Colonic mucosa (tissue), 4 donors: ENCODE results near the gene COQ8A. TPM values are rescaled to one million over a fixed set of nuclear protein-coding genes. Genes with fewer than 3 reads are reported as not detected.

Source experiments
- DNase-seq: peaks from one replicate; pipeline ENCODE4 v3.0.0-alpha.2; 2020
- H3K27ac ChIP-seq: fragments of 200-600 bp; one replicate; pipeline ENCODE4 v1.8.0; 2021
- H3K27me3 ChIP-seq: fragments of 200-600 bp; one replicate; pipeline ENCODE4 v1.8.0; 2021
- H3K36me3 ChIP-seq: fragments of 200-600 bp; one replicate; pipeline ENCODE4 v1.8.0; 2021
- H3K4me1 ChIP-seq: fragments of 200-600 bp; one replicate; pipeline ENCODE4 v1.8.0; 2021; ENCODE audit warnings: mild to moderate bottlenecking
- H3K4me3 ChIP-seq: fragments of 200-600 bp; one replicate; pipeline ENCODE4 v1.8.0; 2021
- H3K9ac ChIP-seq, 2 donors: one replicate each; pipeline ENCODE4 v1.7.0; 2013; ENCODE audit warnings: control low read depth in 2 of 2, low read depth in 2 of 2, low read length in 2 of 2
- H3K9me3 ChIP-seq: fragments of 200-600 bp; one replicate; pipeline ENCODE4 v1.8.0; 2021
- CTCF ChIP-seq: fragments of 200-600 bp; IDR thresholded peaks from one replicate; pipeline ENCODE4 v1.8.0; 2022; ENCODE audit warnings: antibody characterized with exemption, mild to moderate bottlenecking
- intact Hi-C: fragments of 100-400 bp; cut with DNase I; formaldehyde crosslinking; loops from one replicate; pipeline ENCODE4 v1.14.1; 2022
- total RNA-seq, 2 donors: library from RNA; stranded (reverse); fragmentation: NEBNext Ultra II Directional in 1 of 2; extraction: Animal tissue kit (Norgen Biotek cat#: 25700) in 1 of 2; gene quantifications; one replicate each; pipeline ENCODE4 v1.2.1, GENCODE V29; 2021
- donor health status: healthy.
- donor health status: DM: no; HTN: no; CAD: no.
- donor health status: DM: no; HTN: no; CAD: no.

Gene COQ8A
- total RNA-seq, 2 donors from 2014 or later: 56.3 to 58.1 TPM

GRCh38 chr1:227033880-227034279 is 93.8 kb downstream of the COQ8A start:
- DNase-seq: no peak
- no peak for TF ChIP-seq CTCF
- H3K4me3 ChIP-seq: no peak overlapping the region
- no peak overlapping the region for H3K9ac ChIP-seq
- no peaks in the 10 kb centered on the region for H3K4me1 ChIP-seq
- no peak overlapping the region for H3K27ac ChIP-seq
- no peaks in the 10 kb centered on the region for H3K27me3 ChIP-seq
- intact Hi-C loops: no loop called here
- H3K36me3 ChIP-seq: no peaks in the 10 kb centered on the region
- no peaks in the 10 kb centered on the region for H3K9me3 ChIP-seq

- intact Hi-C loops: no loop called here
- Histone ChIP-seq H3K27ac (no peak overlapping the region), H3K9me3 (no peaks in the 10 kb centered on the region), H3K4me3 (no peak overlapping the region), H3K36me3 (no peaks in the 10 kb centered on the region), H3K4me1 (no peaks in the 10 kb centered on the region), H3K27me3 (no peaks in the 10 kb centered on the region), H3K9ac (no peak overlapping the region)
- DNase-seq: no peak
- TF ChIP-seq CTCF: no peak
Observed at GRCh38 chr1:227035316-227035715, 95.2 kb downstream of the COQ8A start.

- DNase-seq: no peak
- Histone ChIP-seq H3K36me3 (no peaks in the 10 kb centered on the region), H3K9me3 (no peaks in the 10 kb centered on the region)
Observed at GRCh38 chr1:227037121-227037520, 97.0 kb downstream of the COQ8A start.

More at GRCh38 chr1:227037121-227037520, 97.0 kb downstream of the COQ8A start:
- TF ChIP-seq CTCF: no peak
- H3K4me3 ChIP-seq: no peak overlapping the region
- no peak overlapping the region for H3K9ac ChIP-seq
- H3K27ac ChIP-seq: no peak overlapping the region
- no peaks in the 10 kb centered on the region for H3K27me3 ChIP-seq
- H3K4me1 ChIP-seq: no peaks in the 10 kb centered on the region
- intact Hi-C loops: no loop called here

Other genes starting within 250 kb of the COQ8A start
- gene ITPKB, start 201.0 kb upstream of the COQ8A start, total RNA-seq: 10 to 100 TPM; 11.6 to 16.9 TPM
- gene PSEN2, start 69.7 kb upstream of the COQ8A start, total RNA-seq: 10 to 100 TPM; 16.6 to 18.1 TPM